RCC 7860 (cell line): Measurements from ENCODE around the gene PSME2.
A peak's percentile ranks its signal among the peaks of the same experiment; 100 is the strongest.

Experiments
- DNase-seq: peaks from one replicate; pipeline ENCODE4 v3.0.0-alpha.2; 2015; ENCODE audit warnings: low spot score
- FAIRE-seq: peaks from 2 replicates; lab custom pipeline; 2012; peaks lifted over from hg19 to GRCh38; lab: Jason Lieb, UNC

The PSME2 gene

DNA sequence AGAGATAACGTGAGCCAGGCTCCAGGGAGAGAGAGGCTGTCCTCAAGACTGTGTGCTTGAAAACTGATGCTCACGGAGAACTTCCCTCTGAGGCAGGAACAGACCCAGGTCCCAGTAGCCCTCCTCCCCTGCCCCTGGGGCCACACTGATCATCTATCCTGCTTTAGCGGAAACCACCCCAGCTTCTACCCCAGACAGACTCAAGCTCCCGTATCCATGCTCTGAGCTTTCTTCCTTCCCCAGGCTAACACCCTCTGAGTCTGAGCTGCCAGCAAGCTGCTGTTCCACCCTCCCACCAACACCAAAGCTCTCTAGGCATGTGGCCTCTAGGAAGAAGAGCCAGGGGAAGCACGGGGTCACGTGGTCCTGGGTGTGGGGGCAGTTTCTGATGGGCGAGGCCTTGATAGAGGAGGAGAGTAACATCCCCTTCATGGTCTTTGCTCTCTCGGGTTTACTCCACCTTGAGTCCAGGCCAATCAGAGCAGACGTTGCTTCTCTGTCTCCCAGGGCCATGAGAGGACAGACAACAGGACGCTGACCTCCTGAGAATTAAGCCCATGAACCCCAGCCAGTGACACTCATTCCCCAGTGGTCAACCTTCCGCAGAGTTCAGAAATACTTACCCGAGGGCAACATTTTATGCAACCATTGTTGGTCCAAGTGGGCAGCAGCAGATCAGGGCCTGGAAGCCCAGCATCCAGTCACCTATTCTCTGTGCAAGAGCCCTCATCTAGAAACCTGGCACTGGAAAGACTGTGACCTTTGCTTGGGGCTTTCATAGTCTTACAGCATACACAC is 50.9 kb downstream of the PSME2 start:
- FAIRE-seq, result no peak
- DNase-seq, result peak; percentile 49

DNA sequence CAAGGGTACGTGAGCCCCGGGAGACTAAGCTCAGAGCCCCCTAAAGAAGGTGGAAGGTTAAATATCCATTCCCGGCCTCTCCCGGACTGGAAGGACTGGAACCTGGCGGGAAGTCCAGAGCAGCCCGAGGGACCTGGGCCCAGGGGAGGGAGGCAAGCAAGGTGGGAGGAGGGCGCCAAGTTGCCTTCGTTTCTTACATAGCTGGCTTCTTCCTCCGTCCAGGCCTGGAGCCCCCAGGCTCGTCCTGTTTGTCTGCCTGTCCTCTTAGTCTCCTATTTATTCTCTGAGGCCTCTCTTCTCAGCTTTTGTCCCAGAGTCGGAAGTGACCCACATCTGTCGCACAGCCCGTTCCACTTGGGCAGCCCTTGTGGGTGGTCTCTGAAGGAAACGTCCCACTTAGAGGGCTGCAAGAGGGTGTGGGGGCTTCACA is 51.6 kb downstream of the PSME2 start:
- DNase-seq (no peak), FAIRE-seq (no peak)

DNA sequence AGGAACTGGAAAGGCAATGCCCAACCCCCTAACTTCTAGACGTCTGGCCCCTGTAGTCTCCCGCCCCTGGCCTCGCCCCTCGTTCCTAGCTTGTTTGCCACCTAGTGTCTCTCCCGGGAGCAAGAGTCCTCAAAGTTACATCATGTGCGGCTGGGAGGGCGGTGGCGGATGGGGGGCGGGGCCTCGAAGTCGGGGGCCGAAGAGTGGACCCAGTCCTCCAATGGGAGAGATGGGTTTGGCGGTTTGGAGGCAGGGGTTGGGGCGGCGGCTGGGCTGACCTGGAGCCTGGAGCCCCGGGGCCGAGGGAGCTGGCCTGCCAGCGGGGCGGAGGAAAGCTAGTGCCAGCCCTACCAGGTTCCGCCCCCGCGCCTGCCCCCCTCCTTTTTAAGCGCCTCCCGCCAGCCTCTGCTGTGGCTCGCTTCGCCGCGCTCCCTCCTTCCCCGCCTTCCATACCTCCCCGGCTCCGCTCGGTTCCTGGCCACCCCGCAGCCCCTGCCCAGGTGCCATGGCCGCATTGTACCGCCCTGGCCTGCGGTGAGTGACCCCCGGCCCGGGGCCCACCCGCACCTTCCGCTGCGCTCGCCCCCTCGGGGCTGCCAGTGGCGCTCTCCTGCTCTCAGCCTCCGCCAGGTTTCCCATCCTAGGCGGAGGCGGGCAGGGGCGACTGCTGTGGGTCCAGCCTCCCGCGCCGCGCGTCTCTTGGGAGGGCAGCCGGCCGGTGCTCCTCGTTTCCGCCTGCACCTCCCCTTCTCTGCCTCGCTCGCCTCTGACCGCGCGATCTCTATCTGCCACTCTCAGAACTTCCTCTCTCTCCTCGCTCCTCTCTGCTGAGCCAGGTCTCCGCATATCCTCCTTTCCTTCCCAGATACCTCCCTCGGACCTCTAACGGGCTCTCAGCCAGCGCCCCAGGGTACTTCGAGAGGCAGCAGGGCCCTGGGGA is 52.2 kb downstream of the PSME2 start, which contains the start of gene PCK2:
PCK2 (plus strand) TSS at position 411 of the 940 bp plus-strand sequence; CDS start at position 506, 95 bp downstream.
- DNase-seq (peak; percentile 58), FAIRE-seq (no peak)
